Transverse colon (tissue), 4 donors: ENCODE results near the gene PRKCH. TPM values are rescaled to one million over a fixed set of nuclear protein-coding genes. Genes with fewer than 3 reads are reported as not detected.
A peak's percentile ranks its signal among the peaks of the same experiment; 100 is the strongest.

ENCODE experiments used
- DNase-seq: peaks from one replicate; pipeline ENCODE4 v3.0.0-alpha.2; 2019
- H3K27ac ChIP-seq, 4 donors: fragments of 200-600 bp; sonication (generic); 2 replicates each; pipeline ENCODE4 v1.5.1; 2016 to 2018; ENCODE audit warnings: inconsistent platforms in 4 of 4
- H3K27me3 ChIP-seq: fragments of 200-600 bp; sonication (generic); 2 replicates; pipeline ENCODE4 v1.5.1; 2017; ENCODE audit warnings: inconsistent platforms
- H3K36me3 ChIP-seq, 4 donors: fragments of 200-600 bp; sonication (generic); 2 replicates each; pipeline ENCODE4 v1.5.1; 2017 to 2019; ENCODE audit warnings: inconsistent platforms in 4 of 4
- H3K4me1 ChIP-seq, 4 donors: fragments of 200-600 bp; sonication (generic); 2 replicates each; pipeline ENCODE4 v1.5.1; 2017 to 2020; ENCODE audit warnings: inconsistent platforms in 4 of 4
- H3K4me3 ChIP-seq, 4 donors: fragments of 200-600 bp; sonication (generic); 1 replicate in 1 of 4; 2 replicates in 3 of 4; pipeline versions ENCODE4 v1.5.1 to v1.6.1; 2017 to 2019; ENCODE audit warnings: inconsistent platforms in 4 of 4
- H3K9me3 ChIP-seq, 2 donors: fragments of 200-600 bp; sonication (generic); 2 replicates each; pipeline ENCODE4 v1.5.1; 2017 to 2019; ENCODE audit warnings: inconsistent platforms in 2 of 2
- CTCF ChIP-seq, 5 experiments: fragments of 200-600 bp in 3 of 5; fragments of 450-650 bp in 2 of 5; sonication (generic) in 3 of 5; IDR thresholded peaks; 1 replicate in 2 of 5; 2 replicates in 3 of 5; pipeline ENCODE4 v1.5.1; 2016 to 2017; ENCODE audit warnings: antibody characterized with exemption in 5 of 5, inconsistent platforms in 3 of 5, mild to moderate bottlenecking in 2 of 5, moderate library complexity in 1 of 5
- EP300 ChIP-seq: sonication (generic); formaldehyde crosslinking; IDR thresholded peaks from one replicate; pipeline ENCODE4 v1.6.1; 2017; ENCODE audit warnings: antibody characterized with exemption, low read depth
- POLR2A ChIP-seq: fragments of 450-650 bp; IDR thresholded peaks from one replicate; pipeline ENCODE4 v1.6.1; 2016; ENCODE audit warnings: antibody characterized with exemption, mild to moderate bottlenecking, moderate library complexity
- POLR2AphosphoS5 ChIP-seq, 3 donors: sonication (generic); formaldehyde crosslinking; IDR thresholded peaks; one replicate each; pipeline ENCODE4 v1.6.1; 2016; ENCODE audit warnings: antibody characterized with exemption in 3 of 3
- WGBS, 2 donors: methylation state at CpG; one replicate each; pipeline ENCODE4 v1.1.5; 2018; ENCODE audit warnings: low coverage in 1 of 2; 5-methylcytosine and 5-hydroxymethylcytosine counted together
- in situ Hi-C, 4 donors: fragments of 200-750 bp; cut with MboI; loops; one replicate each; pipeline versions ENCODE4 v1.15.0 to v1.15.1; 2017; ENCODE audit warnings: low sequenced_read_pairs in 3 of 4, low pct_ligation_motif_present in 1 of 4, low pct_unique_long_range_greater_than_20kb in 1 of 4
- intact Hi-C: fragments of 100-400 bp; cut with DNase I; formaldehyde crosslinking; loops from one replicate; pipeline ENCODE4 v1.15.1; 2023; ENCODE audit warnings: low total_unique reads
- total RNA-seq, 4 donors: library from RNA; depleted of rRNA; stranded (reverse); fragments of >200 nt; gene quantifications; one replicate each; pipeline ENCODE4 v1.1.0, GENCODE V29; 2016

Gene PRKCH
- total RNA-seq, 4 donors from 2014 or later = 12.4 to 38.9 (median 27.0) TPM

GRCh38 chr14:61563162-61563511, 241.8 kb downstream of the PRKCH start:
- no peak for TF ChIP-seq EP300
- TF ChIP-seq CTCF (IDR thresholded peaks at IDR 0.05) = no peak
- no peak for TF ChIP-seq POLR2AphosphoS5 (IDR thresholded peaks at IDR 0.05)
- TF ChIP-seq POLR2A = no peak
- WGBS, 2 donors = 96 to 100% methylated on average over 2 to 7 of the region's 7 CpGs
- Histone ChIP-seq H3K27me3 (no peaks in the 10 kb centered on the region), H3K36me3 (no peaks in the 10 kb centered on the region), H3K9me3 (no peaks in the 10 kb centered on the region), H3K27ac (peak overlapping the region in 1 of 4 donors; percentile 84), H3K4me3 (no peak overlapping the region), H3K4me1 (peaks cover 14 to 39% (median 20%) of the 10 kb centered on the region in 4 donors)
- intact Hi-C loops (no loop called here), in situ Hi-C loops (no loop called here)
- DNase-seq = no peak

DNA sequence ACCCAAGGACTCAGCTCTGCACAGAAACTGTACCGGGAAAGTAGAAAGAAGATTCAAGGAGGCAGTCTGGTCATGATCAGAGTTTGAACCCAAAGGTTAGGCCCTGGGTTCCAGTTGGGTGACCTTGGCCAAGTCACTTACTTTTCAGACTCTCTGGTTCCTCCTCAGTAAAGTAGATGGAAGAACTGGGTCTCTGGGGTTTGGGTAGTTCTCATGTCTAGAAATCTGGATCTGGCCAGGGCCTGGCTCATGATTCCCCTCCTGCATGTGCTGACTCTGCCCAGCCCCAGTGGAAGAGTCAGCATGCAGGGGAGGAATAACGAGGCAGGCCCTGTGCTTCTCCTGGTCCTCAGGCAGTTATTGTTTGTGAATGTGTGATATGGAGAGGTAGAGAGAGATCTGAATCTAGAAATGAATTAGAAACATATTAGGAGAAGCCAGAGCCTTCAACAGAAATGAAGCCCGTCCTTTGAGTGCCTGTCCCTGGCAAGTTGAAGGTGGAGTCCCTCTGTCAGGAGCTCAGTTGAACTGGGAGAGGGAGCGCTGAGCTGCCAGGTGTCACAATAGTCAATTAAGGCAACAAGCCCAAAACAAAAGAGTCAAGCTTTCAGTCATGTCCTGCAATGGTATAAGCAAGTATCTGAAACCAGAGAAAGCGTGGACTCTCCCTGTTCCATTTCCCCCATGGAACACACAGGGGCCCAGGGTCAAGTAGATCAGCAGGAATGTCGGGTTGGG, 242.7 kb downstream of the PRKCH start:
- no peak for DNase-seq
- no peaks in the 10 kb centered on the region for H3K36me3 ChIP-seq
- intact Hi-C loops (no loop called here), in situ Hi-C loops (no loop called here)
- H3K4me3 ChIP-seq = no peak overlapping the region
- peaks cover 15 to 49% (median 28%) of the 10 kb centered on the region in 4 donors for H3K4me1 ChIP-seq
- WGBS, 2 donors = 88 to 91% methylated on average over 3 to 6 of the region's 6 CpGs
- H3K27ac ChIP-seq = no peak overlapping the region
- H3K27me3 ChIP-seq = no peaks in the 10 kb centered on the region
- H3K9me3 ChIP-seq = no peaks in the 10 kb centered on the region
- no peak for TF ChIP-seq CTCF (IDR thresholded peaks at IDR 0.05)
- no peak for TF ChIP-seq EP300
- TF ChIP-seq POLR2AphosphoS5 (IDR thresholded peaks at IDR 0.05) = no peak
- TF ChIP-seq POLR2A = no peak

- WGBS, 2 donors = 89 to 100% methylated on average over 1 to 6 of the region's 6 CpGs
- H3K27ac ChIP-seq = peak overlapping the region in 2 of 4 donors; percentile 4 to 21
- in situ Hi-C loops (no loop called here), intact Hi-C loops (no loop called here)
- no peak for DNase-seq
- no peaks in the 10 kb centered on the region for H3K27me3 ChIP-seq
- TF ChIP-seq POLR2AphosphoS5 (IDR thresholded peaks at IDR 0.05) (no peak), POLR2A (no peak), EP300 (no peak), CTCF (IDR thresholded peaks at IDR 0.05) (no peak)
- H3K36me3 ChIP-seq = no peaks in the 10 kb centered on the region
- no peaks in the 10 kb centered on the region for H3K9me3 ChIP-seq
- H3K4me3 ChIP-seq = no peak overlapping the region
- peaks cover 15 to 45% (median 29%) of the 10 kb centered on the region in 4 donors for H3K4me1 ChIP-seq
Measured at GRCh38 chr14:61564618-61565091, 243.3 kb downstream of the PRKCH start.

DNA sequence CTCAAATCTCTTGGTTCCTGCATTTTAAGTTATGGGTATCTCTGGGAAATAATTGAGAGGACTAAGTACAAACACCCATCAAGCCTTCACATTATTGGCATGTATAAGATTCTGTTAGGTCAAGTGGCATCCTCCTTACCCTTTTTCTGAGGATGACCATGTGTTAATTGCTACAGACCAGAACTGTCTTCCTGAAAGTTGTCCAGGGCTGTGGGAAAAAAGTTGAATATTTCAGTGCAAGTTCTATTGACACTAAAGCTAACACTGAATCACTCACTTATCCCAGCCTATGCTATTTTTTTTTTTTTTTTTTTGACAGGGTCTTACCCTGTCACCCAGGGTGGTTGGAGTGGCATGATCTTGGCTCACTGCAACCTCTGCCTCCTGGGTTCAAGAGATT, 243.8 kb downstream of the PRKCH start:
- no peak for DNase-seq
- H3K9me3 ChIP-seq = no peaks in the 10 kb centered on the region
- H3K27ac ChIP-seq = peak overlapping the region in 2 of 4 donors; percentile 4 to 21
- peaks cover 15 to 44% (median 28%) of the 10 kb centered on the region in 4 donors for H3K4me1 ChIP-seq
- no peak overlapping the region for H3K4me3 ChIP-seq
- no peaks in the 10 kb centered on the region for H3K36me3 ChIP-seq
- intact Hi-C loops (no loop called here), in situ Hi-C loops (no loop called here)
- no peaks in the 10 kb centered on the region for H3K27me3 ChIP-seq
- no peak for TF ChIP-seq CTCF (IDR thresholded peaks at IDR 0.05)
- TF ChIP-seq POLR2AphosphoS5 (IDR thresholded peaks at IDR 0.05) = no peak
- no peak for TF ChIP-seq POLR2A
- no peak for TF ChIP-seq EP300
